ENCODE data around the gene KLB.

KLB gene

GRCh38 chr4:39446842-39447573 lies 40.3 kb downstream of the KLB start:
- DNase-seq (ENCODE audit: extremely low read depth, low read depth), result no peak
- peak; percentile 29 for TF ChIP-seq CTCF (IDR thresholded peaks at IDR 0.05; ENCODE audit: low read depth, low read length)

GRCh38 chr4:39450618-39451017 lies 43.9 kb downstream of the KLB start:
- DNase-seq (ENCODE audit: extremely low read depth, low read depth), result no peak
- TF ChIP-seq CTCF (IDR thresholded peaks at IDR 0.05; ENCODE audit: low read depth, low read length), result no peak

- DNase-seq (ENCODE audit: extremely low read depth, low read depth), result no peak
- TF ChIP-seq CTCF (IDR thresholded peaks at IDR 0.05; ENCODE audit: low read depth, low read length), result no peak
These were observed 44.8 kb downstream of the KLB start for GRCh38 chr4:39451423-39452023.

- DNase-seq (ENCODE audit: extremely low read depth, low read depth), result no peak
- no peak for TF ChIP-seq CTCF (IDR thresholded peaks at IDR 0.05; ENCODE audit: low read depth, low read length)
These were observed 45.6 kb downstream of the KLB start for GRCh38 chr4:39452153-39452859.

GRCh38 chr4:39452860-39453587 lies 46.3 kb downstream of the KLB start:
- no peak for TF ChIP-seq CTCF (IDR thresholded peaks at IDR 0.05; ENCODE audit: low read depth, low read length)
- DNase-seq (ENCODE audit: extremely low read depth, low read depth), result no peak

- DNase-seq (ENCODE audit: extremely low read depth, low read depth), result no peak
- no peak for TF ChIP-seq CTCF (IDR thresholded peaks at IDR 0.05; ENCODE audit: low read depth, low read length)
These were observed 47.0 kb downstream of the KLB start for GRCh38 chr4:39453738-39454137.
